ENCODE data around the gene KRTAP2-1.

GRCh38 chr17:41001795-41002194 lies 45.3 kb downstream of the KRTAP2-1 start:
- TF ChIP-seq CCAR2 (optimal IDR thresholded peaks at IDR 0.05; ENCODE audit: low read depth, low read length) (no peak), NFIC (IDR thresholded peaks at IDR 0.05; ENCODE audit: low read length) (no peak), HNRNPUL1 (IDR thresholded peaks at IDR 0.05; ENCODE audit: low read depth, low read length) (no peak), MBD4 (IDR thresholded peaks at IDR 0.05; ENCODE audit: borderline replicate concordance, low read length) (no peak), HDAC6 (IDR thresholded peaks at IDR 0.05; ENCODE audit: low read depth, low read length) (no peak)

All from HepG2 (cell line).